ENCODE measurements around the gene RILPL2.

The RILPL2 gene

DNA sequence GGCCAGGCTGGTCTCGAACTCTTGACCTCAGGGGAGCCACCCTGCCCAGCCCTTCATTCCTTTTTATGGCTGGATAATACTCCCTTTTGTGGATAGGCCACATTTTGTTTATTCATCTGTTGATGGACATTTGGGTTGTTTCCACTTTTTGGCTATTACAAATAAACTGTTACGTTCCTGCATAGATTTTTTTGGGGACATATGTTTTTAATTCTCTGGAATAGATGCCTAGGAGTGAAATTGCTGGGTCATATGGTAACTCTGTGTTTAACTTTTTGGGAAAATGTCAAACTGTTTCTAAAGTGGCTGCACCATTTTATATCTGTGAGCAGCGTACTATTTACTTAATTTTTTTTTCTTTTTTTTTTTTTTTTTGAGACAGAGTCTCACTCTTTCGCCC lies 42.7 kb downstream of the RILPL2 start:
- H3F3A ChIP-seq (ENCODE audit: insufficient read depth, low read length), result no peaks in the 10 kb centered on the region
- no peak overlapping the region for H3K4me3 ChIP-seq (ENCODE audit: low read length)
- no peaks in the 10 kb centered on the region for H3K36me3 ChIP-seq (replicated peaks; ENCODE audit: insufficient read depth, low read length)
- no peaks in the 10 kb centered on the region for H4K20me1 ChIP-seq (ENCODE audit: insufficient read depth, low read length)
- no peak overlapping the region for H3K27ac ChIP-seq (ENCODE audit: low read length)
- H3K27me3 ChIP-seq (replicated peaks; ENCODE audit: insufficient read depth, low read length), result no peaks in the 10 kb centered on the region
- no peaks in the 10 kb centered on the region for H3K4me1 ChIP-seq (ENCODE audit: low read length)
- H3K9ac ChIP-seq (ENCODE audit: low read length), result no peak overlapping the region
- no peak overlapping the region for H3K4me2 ChIP-seq (ENCODE audit: low read depth, low read length)
- peaks cover 7% of the 10 kb centered on the region; the same call in 1 of the 2 replicates for H3K79me2 ChIP-seq (ENCODE audit: low read length)
- H3K9me2 ChIP-seq (replicated peaks; ENCODE audit: insufficient read depth, low read length), result no peaks in the 10 kb centered on the region
- H2AFZ ChIP-seq (ENCODE audit: low read length), result no peak overlapping the region
- TF ChIP-seq, protein P1, sequence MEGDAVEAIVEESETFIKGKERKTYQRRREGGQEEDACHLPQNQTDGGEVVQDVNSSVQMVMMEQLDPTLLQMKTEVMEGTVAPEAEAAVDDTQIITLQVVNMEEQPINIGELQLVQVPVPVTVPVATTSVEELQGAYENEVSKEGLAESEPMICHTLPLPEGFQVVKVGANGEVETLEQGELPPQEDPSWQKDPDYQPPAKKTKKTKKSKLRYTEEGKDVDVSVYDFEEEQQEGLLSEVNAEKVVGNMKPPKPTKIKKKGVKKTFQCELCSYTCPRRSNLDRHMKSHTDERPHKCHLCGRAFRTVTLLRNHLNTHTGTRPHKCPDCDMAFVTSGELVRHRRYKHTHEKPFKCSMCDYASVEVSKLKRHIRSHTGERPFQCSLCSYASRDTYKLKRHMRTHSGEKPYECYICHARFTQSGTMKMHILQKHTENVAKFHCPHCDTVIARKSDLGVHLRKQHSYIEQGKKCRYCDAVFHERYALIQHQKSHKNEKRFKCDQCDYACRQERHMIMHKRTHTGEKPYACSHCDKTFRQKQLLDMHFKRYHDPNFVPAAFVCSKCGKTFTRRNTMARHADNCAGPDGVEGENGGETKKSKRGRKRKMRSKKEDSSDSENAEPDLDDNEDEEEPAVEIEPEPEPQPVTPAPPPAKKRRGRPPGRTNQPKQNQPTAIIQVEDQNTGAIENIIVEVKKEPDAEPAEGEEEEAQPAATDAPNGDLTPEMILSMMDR (IDR thresholded peaks at IDR 0.05; ENCODE audit: low read length), result no peak
- DNase-seq, result no peak
- no peaks in the 10 kb centered on the region for H3K9me3 ChIP-seq (replicated peaks; ENCODE audit: insufficient read depth, low read length)

DNA sequence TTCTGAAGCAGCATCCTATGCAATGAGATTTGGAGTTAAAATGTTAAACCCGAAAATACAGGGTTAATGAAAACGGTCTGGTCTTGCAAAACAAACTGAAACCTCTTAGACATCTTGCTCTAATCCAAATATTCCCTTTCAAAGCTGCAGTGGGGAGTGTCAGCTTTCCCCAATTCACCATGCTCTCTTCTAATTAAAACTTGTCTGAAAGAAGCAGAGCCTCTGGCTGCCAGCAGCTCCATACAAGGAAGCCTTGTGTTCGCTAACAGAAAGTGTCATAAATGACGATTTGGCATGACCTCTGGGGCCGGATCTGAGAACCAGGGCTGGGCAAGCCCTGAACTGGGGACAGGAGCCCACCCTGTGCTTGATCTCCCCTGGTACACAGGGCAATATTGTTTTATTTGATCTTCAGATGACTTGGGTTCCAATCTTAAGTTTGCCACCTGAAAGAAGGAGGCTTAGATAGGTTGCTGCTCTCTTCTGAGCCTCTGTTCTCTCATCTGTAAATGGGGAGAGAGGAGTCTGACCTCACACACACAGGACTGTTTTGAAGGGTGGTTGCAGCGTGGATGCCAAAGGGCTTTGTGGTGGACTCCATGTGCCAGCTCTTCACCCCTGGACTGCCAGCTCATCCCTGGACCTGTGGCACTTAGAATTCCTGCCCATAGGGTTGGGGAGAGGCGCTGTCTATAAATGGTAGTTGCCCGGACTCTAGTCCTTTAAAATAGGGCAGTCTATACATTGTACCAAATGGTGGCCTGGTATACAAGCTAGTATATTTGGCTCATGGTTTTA lies 44.7 kb downstream of the RILPL2 start:
- H3K4me2 ChIP-seq (ENCODE audit: low read depth, low read length), result no peak overlapping the region
- H3K4me3 ChIP-seq (ENCODE audit: low read length), result no peak overlapping the region
- H2AFZ ChIP-seq (ENCODE audit: low read length), result no peak overlapping the region
- H3K4me1 ChIP-seq (ENCODE audit: low read length), result peaks cover 10% of the 10 kb centered on the region
- TF ChIP-seq EZH2 (optimal IDR thresholded peaks at IDR 0.05; ENCODE audit: low read depth, low read length) (no peak), EZH2phosphoT487 (IDR thresholded peaks at IDR 0.05; ENCODE audit: low read length) (no peak)
- TF ChIP-seq, protein P1 (IDR thresholded peaks at IDR 0.05; ENCODE audit: low read length), result no peak
- no peaks in the 10 kb centered on the region for H3K27me3 ChIP-seq (replicated peaks; ENCODE audit: insufficient read depth, low read length)
- H3K36me3 ChIP-seq (replicated peaks; ENCODE audit: insufficient read depth, low read length), result no peaks in the 10 kb centered on the region
- peaks cover 20% of the 10 kb centered on the region for H3K79me2 ChIP-seq (ENCODE audit: low read length)
- no peak overlapping the region for H3K9ac ChIP-seq (ENCODE audit: low read length)
- no peaks in the 10 kb centered on the region for H3K9me3 ChIP-seq (replicated peaks; ENCODE audit: insufficient read depth, low read length)
- no peak for DNase-seq
- peaks cover 10% of the 10 kb centered on the region; the same call in 1 of the 2 replicates for H3F3A ChIP-seq (ENCODE audit: insufficient read depth, low read length)
- no peaks in the 10 kb centered on the region for H4K20me1 ChIP-seq (ENCODE audit: insufficient read depth, low read length)
- no peak overlapping the region for H3K27ac ChIP-seq (ENCODE audit: low read length)
- H3K9me2 ChIP-seq (replicated peaks; ENCODE audit: insufficient read depth, low read length), result no peaks in the 10 kb centered on the region

DNA sequence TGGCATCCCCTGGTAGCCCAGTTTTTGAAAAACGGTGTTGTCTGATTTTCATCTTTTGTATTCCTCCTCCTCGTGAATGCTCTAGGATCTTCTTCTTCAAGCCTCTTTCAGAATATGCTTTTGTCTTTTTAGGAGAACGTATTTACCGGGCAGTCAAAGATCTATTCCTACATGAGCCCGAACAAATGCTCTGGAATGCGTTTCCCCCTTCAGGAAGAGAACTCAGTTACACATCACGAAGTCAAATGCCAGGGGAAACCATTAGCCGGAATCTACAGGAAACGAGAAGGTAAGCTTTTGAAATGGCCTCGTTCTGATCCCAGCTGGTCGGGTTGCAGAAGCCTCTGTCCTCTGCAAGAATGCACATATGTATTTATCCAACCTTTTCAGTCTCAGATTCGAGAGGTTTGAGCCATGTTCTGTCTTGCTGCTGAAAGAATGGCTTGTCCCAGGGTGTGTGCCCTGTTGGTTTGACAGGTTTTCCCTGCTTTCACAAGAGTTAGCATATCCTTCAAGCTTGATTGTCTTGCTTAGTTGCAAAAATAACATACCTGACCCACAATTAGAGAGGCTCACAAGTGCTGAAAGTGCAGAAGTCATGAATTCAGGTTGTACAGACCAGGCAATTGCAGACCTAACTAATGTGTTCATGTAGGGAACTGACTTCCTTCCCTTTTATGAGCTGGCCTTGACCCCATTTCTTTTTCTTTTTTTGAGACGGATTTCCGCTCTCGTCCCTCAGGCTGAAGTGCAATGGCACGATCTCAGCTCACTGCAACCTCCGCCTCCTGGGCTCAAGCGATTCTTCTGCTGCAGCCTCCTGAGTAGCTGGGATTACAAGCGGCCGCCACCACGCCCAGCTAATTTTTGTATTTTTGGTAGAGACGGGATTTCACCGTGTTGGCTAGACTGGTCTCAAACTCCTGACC lies 45.7 kb downstream of the RILPL2 start:
- peaks cover 10% of the 10 kb centered on the region for H3K4me1 ChIP-seq (ENCODE audit: low read length)
- no peak for DNase-seq
- H4K20me1 ChIP-seq (ENCODE audit: insufficient read depth, low read length), result no peaks in the 10 kb centered on the region
- peaks cover 26% of the 10 kb centered on the region for H3K79me2 ChIP-seq (ENCODE audit: low read length)
- no peak overlapping the region for H3K9ac ChIP-seq (ENCODE audit: low read length)
- no peak overlapping the region for H3K27ac ChIP-seq (ENCODE audit: low read length)
- H3F3A ChIP-seq (ENCODE audit: insufficient read depth, low read length), result peaks cover 10% of the 10 kb centered on the region; the same call in 1 of the 2 replicates
- TF ChIP-seq, protein P1 (IDR thresholded peaks at IDR 0.05; ENCODE audit: low read length), result no peak
- TF ChIP-seq EZH2phosphoT487 (IDR thresholded peaks at IDR 0.05; ENCODE audit: low read length), result no peak
- TF ChIP-seq EZH2 (optimal IDR thresholded peaks at IDR 0.05; ENCODE audit: low read depth, low read length), result no peak
- no peaks in the 10 kb centered on the region for H3K9me3 ChIP-seq (replicated peaks; ENCODE audit: insufficient read depth, low read length)
- H3K36me3 ChIP-seq (replicated peaks; ENCODE audit: insufficient read depth, low read length), result no peaks in the 10 kb centered on the region
- H3K4me3 ChIP-seq (ENCODE audit: low read length), result no peak overlapping the region
- no peaks in the 10 kb centered on the region for H3K9me2 ChIP-seq (replicated peaks; ENCODE audit: insufficient read depth, low read length)
- H2AFZ ChIP-seq (ENCODE audit: low read length), result no peak overlapping the region
- no peaks in the 10 kb centered on the region for H3K27me3 ChIP-seq (replicated peaks; ENCODE audit: insufficient read depth, low read length)
- H3K4me2 ChIP-seq (ENCODE audit: low read depth, low read length), result no peak overlapping the region
